Measurements from ENCODE around the gene ZNF41.
"Not testable (repeated sequence)": the region's sequence is repeated elsewhere in the genome, so short reads cannot be mapped to it uniquely, and the experiment has no call there.

Gene ZNF41

DNA sequence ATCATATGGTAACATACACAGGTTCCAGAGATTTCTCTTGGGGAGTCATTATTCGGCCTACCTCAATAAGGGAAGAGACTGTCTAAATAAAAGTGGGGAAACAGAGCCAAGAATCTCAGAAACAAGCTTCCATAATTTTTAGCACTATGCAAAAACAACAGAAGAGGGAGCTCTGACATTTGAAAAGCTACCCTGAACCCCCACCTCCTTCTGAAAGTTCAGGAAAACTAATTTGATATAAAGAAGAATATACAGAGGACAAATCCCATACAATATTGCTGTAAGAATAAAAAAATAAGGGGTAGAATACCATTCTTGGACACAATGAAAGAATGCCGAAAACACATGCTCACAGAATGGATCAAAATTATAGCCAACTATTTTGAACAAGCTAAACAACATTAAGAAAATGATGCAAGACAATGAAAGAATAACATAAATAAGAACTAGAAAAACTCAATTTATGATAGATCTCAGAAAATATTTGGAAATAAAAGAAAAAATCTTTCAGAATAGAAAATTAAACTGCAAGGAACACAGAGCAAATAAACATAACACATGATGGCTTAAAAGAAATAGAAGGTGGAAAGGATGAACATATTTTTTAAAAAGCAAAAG, 14.4 kb upstream of the ZNF41 start:
- no peak overlapping the region for H3K4me3 ChIP-seq
- no peak overlapping the region for H3K27ac ChIP-seq

DNA sequence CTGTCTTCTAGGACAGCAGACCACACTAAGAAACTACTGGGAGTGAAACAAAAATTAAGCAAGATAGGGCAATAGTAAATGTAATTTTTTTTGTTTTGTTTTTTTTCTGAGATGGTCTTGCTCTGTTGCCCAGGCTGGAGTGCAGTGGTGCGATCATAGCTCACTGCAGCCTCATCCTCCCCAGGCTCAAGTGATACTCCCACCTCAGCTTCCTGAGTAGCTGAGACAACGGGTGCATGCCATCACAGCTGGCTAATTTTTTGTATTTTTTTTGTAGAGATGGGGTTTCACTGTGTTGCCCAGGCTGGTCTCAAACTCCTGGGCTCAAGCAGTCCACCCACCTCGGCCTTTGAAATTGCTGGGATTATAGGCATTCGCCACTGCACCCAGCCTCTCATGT, 9.1 kb upstream of the ZNF41 start:
- not testable (repeated sequence) for H3K4me3 ChIP-seq, H3K27ac ChIP-seq

GRCh38 chrX:47489507-47490275, 6.7 kb upstream of the ZNF41 start:
- Histone ChIP-seq H3K27ac (no peak overlapping the region), H3K4me3 (no peak overlapping the region)

DNA sequence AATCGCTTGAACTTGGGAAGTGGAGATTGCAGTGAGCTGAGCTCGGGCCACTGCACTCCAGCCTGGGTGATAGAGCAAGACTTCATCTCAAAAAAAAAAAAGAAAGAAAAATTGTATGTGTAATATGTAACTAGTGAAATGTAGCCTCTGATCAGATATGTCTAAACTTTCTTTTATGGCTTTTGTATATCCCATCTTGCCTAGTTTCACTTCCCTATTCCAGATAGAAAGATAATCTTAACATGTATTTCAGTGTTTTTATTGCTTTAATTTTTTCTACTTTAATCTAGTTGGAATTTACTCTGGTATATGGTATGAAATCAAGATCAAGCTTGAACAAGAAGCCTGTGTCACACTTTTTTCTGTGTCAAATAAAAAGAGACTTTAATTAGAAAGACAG, 1.9 kb upstream of the ZNF41 start:
- no peak overlapping the region for H3K4me3 ChIP-seq
- no peak overlapping the region for H3K27ac ChIP-seq

GRCh38 chrX:47483306-47484268, 565 bp upstream of the ZNF41 start:
- H3K4me3 ChIP-seq = peak overlapping the region; percentile 51 to 77 (median 67)
- peak overlapping the region; percentile 87 to 100 (median 97) for H3K27ac ChIP-seq

DNA sequence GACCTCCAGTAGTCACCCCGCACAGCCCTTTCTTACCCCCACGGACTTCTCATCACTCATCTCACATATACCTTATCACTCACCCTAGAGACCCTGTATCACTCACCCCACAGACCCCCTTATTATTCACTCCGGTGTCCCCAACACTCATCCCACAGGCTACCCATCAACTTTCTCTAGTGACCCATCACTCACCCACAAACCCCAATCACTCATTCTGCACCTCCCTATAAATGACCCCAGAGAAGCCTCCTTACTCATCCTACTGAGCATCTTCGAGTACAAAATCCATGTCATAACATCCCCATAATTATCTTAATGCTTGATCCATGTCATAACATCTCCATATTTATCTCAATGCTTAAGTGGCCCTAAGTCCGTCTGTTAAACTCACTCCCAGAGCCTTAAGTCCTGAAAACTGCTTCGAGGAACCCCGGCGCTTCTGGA, 934 bp downstream of the ZNF41 start:
- peak overlapping the region in 16 of 21 experiments; percentile 92 to 99 (median 97) for H3K27ac ChIP-seq
- H3K4me3 ChIP-seq = peak overlapping the region; percentile 51 to 77 (median 67)

DNA sequence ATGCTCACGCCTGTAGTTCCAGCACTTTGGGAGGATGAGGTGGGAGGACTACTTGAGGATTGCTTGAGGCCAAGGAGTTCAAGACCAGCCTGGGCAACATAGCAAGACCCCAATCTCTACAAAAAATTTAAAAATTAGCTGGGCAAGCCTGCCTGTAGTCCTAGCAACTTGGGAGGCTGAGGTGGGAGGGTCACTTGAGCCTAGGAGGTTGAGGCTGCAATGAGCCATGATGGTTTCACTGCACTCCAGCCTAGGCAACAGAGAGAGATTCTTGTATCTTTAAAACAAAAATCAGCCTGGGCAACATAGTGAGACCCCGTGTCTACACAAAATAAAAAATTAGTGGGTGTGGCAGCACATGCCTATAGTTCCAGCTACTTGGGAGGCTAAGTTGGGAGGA, 1.9 kb downstream of the ZNF41 start:
- Histone ChIP-seq H3K4me3 (no peak overlapping the region), H3K27ac (no peak overlapping the region)

DNA sequence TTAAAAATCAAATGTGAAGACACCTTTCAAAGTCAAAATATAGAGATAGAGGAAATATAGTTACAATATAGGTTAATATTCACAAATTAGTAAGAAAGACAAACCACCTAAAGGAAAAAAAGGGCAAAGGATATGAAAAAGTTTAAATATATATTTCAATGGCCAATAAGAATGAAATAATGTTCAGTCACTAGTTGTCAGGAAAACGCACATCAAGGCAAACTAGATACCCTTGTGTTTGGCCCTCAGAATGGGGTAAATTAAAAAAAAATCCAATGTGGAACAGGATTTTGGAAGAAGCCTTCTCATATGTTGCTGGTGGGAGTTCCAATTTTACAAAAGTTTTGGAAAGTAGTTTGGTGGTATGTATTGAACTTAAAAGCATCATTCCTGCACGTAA, 2.4 kb downstream of the ZNF41 start:
- Histone ChIP-seq H3K4me3 (no peak overlapping the region), H3K27ac (no peak overlapping the region)

DNA sequence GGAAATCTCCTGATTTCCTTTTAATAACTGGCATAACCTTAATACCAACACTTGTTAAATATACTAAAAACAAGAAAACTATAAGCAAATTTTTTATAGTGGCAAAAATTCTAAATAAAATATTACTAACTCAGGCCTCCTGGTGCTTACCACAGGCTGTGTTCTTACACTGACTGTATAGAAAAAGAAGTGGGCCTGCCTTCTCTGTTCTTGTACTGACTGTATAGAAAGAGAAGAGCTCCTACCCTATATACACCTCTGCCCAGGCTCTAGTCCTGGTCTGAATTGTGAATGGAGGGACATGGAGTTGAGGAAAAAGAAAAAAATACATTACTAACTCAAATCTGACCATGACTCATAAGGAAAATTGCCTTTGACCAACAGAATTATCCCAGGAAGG, 7.5 kb downstream of the ZNF41 start:
- Histone ChIP-seq H3K27ac (no peak overlapping the region), H3K4me3 (no peak overlapping the region)

- no peak overlapping the region for H3K4me3 ChIP-seq
- H3K27ac ChIP-seq = no peak overlapping the region
Measured at GRCh38 chrX:47467106-47467505, 15.9 kb downstream of the ZNF41 start.

GRCh38 chrX:47460561-47460960, 22.5 kb downstream of the ZNF41 start:
- Histone ChIP-seq H3K27ac (no peak overlapping the region), H3K4me3 (no peak overlapping the region)

- H3K4me3 ChIP-seq = no peak overlapping the region
- no peak overlapping the region for H3K27ac ChIP-seq
Measured at GRCh38 chrX:47458528-47458927, 24.5 kb downstream of the ZNF41 start.

- Histone ChIP-seq H3K27ac (no peak overlapping the region), H3K4me3 (no peak overlapping the region)
Measured at GRCh38 chrX:47456080-47456479, 26.9 kb downstream of the ZNF41 start.

DNA sequence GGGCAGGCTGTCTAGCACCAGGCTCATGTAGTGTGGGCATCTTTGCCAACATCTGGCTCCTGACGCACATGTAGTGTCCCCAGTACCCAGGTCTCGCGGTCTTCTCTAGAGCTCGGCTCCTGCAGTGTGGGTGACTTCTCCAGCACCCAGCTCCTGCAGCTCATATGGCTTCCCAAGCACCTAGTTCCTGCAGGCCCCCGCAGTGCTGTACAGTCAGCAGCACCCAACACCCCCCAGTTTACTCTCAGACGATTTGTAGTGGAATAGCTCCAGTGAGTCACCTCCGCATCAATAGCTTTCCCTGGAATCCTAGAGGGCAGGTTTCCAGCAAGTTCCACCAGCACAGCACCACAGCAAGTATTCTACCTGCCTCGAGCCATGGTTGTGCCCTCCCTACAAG, 30.9 kb downstream of the ZNF41 start:
- Histone ChIP-seq H3K4me3 (no peak overlapping the region), H3K27ac (no peak overlapping the region)

DNA sequence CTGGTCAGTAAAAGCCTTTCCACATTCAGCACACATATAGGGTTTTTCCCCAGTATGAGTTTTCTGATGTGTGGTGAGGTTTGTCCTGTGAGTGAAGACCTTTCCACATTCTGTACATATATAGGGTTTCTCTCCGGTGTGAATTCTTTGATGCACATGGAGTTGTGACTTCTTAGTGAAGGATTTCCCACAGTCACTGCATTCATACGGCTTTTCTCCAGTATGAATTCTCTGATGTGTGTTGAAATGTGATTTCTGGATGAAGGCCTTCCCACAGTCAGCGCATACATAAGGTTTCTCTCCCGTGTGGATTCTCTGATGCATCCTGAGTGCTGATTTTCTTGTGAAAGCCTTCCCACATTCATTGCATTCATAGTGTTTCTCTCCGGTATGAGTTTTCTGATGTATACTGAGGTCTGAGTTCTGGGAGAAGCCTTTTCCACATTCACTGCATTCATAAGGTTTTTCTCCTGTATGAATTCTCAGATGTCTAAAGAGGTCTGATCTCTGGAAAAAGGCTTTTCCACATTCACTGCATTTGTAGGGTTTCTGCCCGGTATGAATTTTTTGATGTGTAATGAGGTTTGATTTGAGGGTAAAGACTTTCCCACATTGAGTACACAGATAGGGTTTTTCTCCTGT, 34.7 kb downstream of the ZNF41 start:
- no peak overlapping the region for H3K27ac ChIP-seq
- H3K4me3 ChIP-seq = no peak overlapping the region

GRCh38 chrX:47447607-47448006, 35.4 kb downstream of the ZNF41 start:
- Histone ChIP-seq H3K27ac (no peak overlapping the region), H3K4me3 (no peak overlapping the region)

DNA sequence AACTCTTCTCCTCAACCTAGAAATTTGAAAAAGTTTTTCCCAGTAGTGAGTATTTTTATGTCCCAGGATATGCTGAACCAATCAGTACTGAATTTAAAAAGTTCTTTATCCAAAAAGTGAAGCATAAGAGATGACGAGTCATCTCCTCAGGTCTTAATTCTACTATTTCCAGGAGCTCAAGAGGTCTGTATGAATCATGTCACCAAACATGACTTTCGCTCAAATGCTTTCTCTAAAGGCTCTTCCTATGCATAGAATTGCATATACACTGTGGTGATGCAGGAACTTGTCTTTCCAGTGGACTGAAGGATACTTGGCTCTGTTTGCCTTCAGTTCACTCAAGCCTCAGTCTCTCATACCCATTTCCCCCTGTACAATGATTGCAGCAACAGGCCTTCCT, 36.1 kb downstream of the ZNF41 start:
- Histone ChIP-seq H3K27ac (no peak overlapping the region), H3K4me3 (no peak overlapping the region)

GRCh38 chrX:47446431-47446830, 36.6 kb downstream of the ZNF41 start:
- Histone ChIP-seq H3K27ac (no peak overlapping the region), H3K4me3 (no peak overlapping the region)

DNA sequence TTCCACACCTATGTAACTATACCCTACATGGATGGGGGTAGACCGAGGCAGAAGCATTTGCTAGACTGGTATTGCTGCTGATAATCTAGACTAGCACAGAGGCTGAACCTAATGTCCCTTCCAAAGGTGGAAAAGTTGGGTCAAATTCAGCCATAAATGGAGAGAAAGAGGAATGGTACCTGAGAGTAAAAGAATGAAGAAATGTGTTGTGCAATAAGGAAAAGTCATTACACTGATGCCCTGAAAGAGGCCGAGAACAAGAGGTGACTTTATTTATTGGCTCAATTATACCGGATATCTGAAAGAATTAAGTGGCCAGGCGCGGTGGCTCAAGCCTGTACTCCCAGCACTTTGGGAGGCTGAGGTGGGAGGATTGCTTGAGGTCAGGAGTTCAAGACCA, 52.1 kb downstream of the ZNF41 start:
- no peak overlapping the region for H3K27ac ChIP-seq
- H3K4me3 ChIP-seq = no peak overlapping the region

DNA sequence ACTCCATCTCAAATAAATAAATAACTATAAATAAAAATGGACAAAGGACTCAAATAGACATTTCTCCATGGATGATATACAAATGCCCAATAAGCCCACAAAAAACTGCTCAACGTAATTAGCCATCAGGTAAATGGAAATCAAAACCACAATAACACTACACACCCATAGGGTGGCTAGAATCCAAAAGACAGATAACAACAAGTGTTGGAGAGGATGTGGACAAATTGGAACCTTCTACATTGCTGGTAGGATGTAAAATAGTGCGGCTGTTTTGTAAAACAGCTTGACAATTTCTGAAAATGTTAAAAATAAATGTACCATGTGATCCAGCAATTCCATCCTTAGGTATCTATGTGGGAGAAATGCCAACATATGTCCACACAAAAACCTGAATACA, 60.6 kb downstream of the ZNF41 start:
- no peak overlapping the region for H3K27ac ChIP-seq
- H3K4me3 ChIP-seq = no peak overlapping the region

All from skin epidermis (tissue), 12 donors.